Measurements from ENCODE around the gene ATXN10.

DNA sequence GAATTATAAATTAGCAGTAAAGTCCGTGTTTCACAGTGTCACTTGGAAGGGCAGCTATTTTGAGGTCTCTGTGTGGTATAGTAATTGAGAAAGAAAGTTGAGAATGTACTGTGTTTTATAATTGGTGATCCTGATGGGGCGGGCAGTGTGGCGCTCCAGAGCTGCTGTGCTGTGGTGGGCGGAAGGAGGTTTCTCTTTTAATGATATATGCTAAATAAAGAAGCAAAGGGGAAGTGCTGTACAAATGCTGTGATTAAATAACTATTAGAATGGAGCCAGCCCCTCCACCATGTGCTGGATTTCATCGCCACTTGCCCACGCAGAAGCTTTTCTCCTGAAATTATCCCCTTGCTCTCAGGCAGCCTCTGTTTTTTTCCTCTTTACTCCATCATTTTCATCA lies 24.6 kb downstream of the ATXN10 start:
- TF ChIP-seq POLR2A (IDR thresholded peaks at IDR 0.05) (no peak), EP300 (IDR thresholded peaks at IDR 0.05) (no peak)
- TF ChIP-seq, protein P1, sequence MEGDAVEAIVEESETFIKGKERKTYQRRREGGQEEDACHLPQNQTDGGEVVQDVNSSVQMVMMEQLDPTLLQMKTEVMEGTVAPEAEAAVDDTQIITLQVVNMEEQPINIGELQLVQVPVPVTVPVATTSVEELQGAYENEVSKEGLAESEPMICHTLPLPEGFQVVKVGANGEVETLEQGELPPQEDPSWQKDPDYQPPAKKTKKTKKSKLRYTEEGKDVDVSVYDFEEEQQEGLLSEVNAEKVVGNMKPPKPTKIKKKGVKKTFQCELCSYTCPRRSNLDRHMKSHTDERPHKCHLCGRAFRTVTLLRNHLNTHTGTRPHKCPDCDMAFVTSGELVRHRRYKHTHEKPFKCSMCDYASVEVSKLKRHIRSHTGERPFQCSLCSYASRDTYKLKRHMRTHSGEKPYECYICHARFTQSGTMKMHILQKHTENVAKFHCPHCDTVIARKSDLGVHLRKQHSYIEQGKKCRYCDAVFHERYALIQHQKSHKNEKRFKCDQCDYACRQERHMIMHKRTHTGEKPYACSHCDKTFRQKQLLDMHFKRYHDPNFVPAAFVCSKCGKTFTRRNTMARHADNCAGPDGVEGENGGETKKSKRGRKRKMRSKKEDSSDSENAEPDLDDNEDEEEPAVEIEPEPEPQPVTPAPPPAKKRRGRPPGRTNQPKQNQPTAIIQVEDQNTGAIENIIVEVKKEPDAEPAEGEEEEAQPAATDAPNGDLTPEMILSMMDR (IDR thresholded peaks at IDR 0.05): no peak

Measured in gastroesophageal sphincter (tissue), 3 donors.